SKM-1 treated with dmso at 0.1 percent for 144 hours (cell line): ENCODE results near the gene IL17REL.
"Not testable (repeated sequence)": the region's sequence is repeated elsewhere in the genome, so short reads cannot be mapped to it uniquely, and the experiment has no call there.

Source experiments
- DNase-seq: peaks from one replicate; lab custom pipeline; 2025; ENCODE audit not compliant: unreplicated experiment; lab: John Stamatoyannopoulos, UW

The IL17REL gene

DNA sequence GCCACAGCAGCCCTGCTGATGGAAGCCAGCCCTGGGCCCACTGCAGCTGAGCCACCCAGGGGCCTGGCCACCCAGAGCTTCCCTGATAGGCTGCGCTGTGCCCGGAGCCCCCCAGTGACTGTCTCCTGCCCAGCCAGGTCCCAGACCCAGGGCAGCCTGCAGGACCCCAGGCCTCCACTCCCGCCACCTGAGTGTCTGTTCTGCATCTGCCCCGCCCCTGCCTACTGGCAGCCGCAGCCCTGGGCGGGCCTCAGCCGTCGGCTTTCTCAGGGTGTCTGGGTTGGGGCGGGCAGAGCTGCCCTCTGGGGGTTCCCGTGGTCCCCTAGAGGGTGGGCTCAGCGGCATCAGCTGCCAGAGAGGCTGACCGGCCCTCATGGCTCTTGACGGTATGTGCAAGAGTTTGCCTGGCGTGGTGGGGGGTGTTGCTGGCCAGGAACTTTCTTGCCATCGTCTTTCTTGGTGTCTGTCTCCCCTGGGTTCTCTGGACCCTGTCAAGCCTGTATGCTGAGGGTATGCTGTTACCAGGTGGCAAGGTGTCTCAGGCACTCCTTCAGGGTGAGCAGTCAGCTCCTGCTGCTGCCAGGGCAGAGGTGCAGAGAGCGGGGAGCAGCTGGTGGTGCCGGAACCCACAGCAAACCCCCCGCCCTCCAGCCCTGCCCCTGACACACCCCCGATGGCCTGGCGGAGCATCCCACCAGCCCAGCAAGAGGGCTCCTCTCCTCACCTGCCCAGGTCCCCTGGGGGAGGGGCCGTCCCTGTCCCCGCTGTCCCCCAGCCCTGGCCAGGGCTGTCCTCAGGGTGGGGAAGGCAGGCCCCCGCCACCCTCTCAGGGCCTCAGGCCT, 64.2 kb downstream of the IL17REL start:
- no peak for DNase-seq

DNA sequence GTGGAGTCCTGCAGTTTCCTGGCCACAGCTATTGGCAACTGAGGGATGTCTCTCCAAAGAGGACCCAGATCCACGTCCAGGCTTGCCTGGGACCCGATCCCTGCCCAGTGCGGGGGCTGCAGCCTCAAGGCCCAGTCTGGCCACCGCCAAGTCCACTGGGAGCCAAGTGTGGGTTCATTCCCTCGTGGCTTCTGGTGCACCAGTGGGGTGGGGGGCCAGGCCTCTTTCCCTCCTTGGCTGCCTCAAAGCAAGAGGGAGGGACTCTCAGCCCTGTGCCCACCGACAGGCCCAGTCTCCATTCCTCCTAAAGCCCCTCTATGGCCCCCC, 65.3 kb downstream of the IL17REL start:
- DNase-seq, result no peak

DNA sequence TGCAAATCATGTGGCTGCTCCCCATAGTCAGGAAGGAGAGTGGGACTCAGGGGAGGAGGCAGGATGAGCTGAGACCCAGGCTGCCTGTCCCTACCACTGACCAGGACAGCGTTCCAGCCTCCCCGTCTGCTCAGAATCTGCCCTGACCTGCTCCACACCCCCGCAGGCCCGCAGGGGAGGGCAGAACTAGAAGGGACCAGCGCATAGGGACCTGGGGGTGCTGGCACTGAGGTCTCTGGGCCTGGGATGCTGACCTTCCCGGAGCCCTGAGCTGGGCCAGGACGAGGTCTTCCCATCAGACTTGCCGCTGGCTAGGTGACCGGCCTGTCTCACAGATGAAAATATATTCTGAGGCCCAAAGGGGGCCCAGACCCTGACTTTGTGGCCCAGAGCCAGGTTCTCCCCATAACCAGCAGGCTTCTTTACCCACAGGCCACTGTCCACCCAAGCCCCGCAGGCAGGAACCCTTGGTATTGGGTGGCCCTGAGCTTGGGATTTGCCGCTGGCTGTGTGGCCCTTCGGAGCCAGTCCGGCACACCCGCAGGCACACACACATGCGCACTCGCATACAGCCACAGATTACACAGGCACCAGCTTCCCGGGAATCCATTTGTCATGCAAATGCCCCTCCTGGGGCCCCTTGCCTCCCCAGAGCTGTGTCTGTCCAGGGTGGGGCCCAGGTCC, 65.8 kb downstream of the IL17REL start:
- DNase-seq, result no peak

DNA sequence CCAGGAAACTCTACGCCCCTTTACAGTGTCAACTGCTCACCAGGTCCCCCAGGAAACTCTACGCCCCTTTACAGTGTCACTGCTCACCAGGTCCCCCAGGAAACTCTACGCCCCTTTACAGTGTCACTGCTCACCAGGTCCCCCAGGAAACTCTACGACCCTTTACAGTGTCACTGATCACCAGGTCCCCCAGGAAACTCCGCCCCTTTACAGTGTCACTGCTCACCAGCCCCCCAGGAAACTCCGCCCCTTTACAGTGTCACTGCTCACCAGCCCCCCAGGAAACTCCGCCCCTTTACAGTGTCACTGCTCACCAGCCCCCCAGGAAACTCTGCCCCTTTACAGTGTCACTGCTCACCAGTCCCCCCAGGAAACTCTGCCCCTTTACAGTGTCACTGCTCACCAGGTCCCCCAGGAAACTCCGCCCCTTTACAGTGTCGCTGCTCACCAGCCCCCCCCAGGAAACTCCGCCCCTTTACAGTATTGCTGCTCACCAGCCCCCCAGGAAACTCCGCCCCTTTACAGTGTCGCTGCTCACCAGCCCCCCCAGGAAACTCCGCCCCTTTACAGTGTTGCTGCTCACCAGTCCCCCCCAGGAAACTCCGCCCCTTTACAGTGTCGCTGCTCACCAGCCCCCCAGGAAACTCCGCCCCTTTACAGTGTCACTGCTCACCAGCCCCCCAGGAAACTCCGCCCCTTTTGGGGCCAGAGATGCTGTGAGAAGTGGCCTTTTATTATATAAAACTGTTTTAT, 67.3 kb downstream of the IL17REL start:
- not testable (repeated sequence) for DNase-seq
